HepG2 (cell line): Measurements from ENCODE around the gene DNTTIP2. TPM values are rescaled to one million over a fixed set of nuclear protein-coding genes. Genes with fewer than 3 reads are reported as not detected.

Experiments
- ATAC-seq: fragments of 200-7000 bp; cut with Tn5 transposase; 3 replicates; pipeline ENCODE4 v1.9.1; 2020; ENCODE audit warnings: mild to moderate bottlenecking, moderate library complexity
- BruUV-seq: library from RNA; stranded (reverse); fragments of 400-500 nt; replicated peaks from 2 replicates; lab custom pipeline; 2021; lab: Mats Ljungman, UMichigan
- CTCF ChIA-PET: fragments of 300-600 bp; formaldehyde crosslinking; extraction: SDS; loops from one replicate; lab custom pipeline; 2021; ENCODE audit warnings: low total read pairs, inconsistent platforms, low intra/inter-chr PET ratio; lab: Yijun Ruan, JAX
- POLR2A ChIA-PET: fragments of 350-600 bp; sonication (Branson Sonifier 250); formaldehyde crosslinking; loops from one replicate; lab custom pipeline; 2020; ENCODE audit warnings: antibody characterized with exemption, inconsistent platforms; lab: Yijun Ruan, JAX
- DNase-seq: peaks from one replicate; pipeline ENCODE4 v3.0.0-alpha.2; 2015; ENCODE audit warnings: low spot score
- FAIRE-seq: peaks from 3 replicates; lab custom pipeline; 2011; peaks lifted over from hg19 to GRCh38; lab: Jason Lieb, UNC
- H2AFZ ChIP-seq: one replicate; pipeline ENCODE4 v1.6.1; 2011; ENCODE audit warnings: low read length, inconsistent platforms
- H3K27ac ChIP-seq: fragments of 300-600 bp; 3 replicates; pipeline ENCODE4 v1.8.0; 2011; ENCODE audit warnings: mixed run types, mild to moderate bottlenecking, mixed read lengths, low read length, inconsistent platforms; ENCODE audit not compliant: insufficient read depth; ENCODE audit errors: extremely low read length
- H3K27me3 ChIP-seq, 2 experiments: fragments of 200-600 bp in 1 of 2; 2 replicates in 1 of 2; 3 replicates in 1 of 2; pipeline versions ENCODE4 v1.6.0 to v1.8.0; 2011; ENCODE audit warnings: low read length in 2 of 2, mild to moderate bottlenecking in 2 of 2, moderate library complexity in 2 of 2, inconsistent platforms in 1 of 2; ENCODE audit not compliant: insufficient read depth in 2 of 2, control insufficient read depth in 1 of 2
- H3K36me3 ChIP-seq, 2 experiments: fragments of 200-600 bp in 1 of 2; replicated peaks in 1 of 2; 2 replicates in 1 of 2; 3 replicates in 1 of 2; pipeline versions ENCODE4 v1.5.1 to v1.8.0; 2011; ENCODE audit warnings: low read length in 2 of 2, inconsistent platforms in 1 of 2; ENCODE audit not compliant: insufficient read depth in 2 of 2, control insufficient read depth in 1 of 2
- H3K4me1 ChIP-seq: 2 replicates; pipeline ENCODE4 v1.5.1; 2012; ENCODE audit warnings: low read length, inconsistent platforms; ENCODE audit not compliant: insufficient read depth
- H3K4me2 ChIP-seq: 2 replicates; pipeline ENCODE4 v1.6.0; 2011; ENCODE audit warnings: low read depth, low read length, inconsistent platforms
- H3K4me3 ChIP-seq, 3 experiments: fragments of 200-600 bp in 1 of 3; sonication (generic), shearing (Covaris generic) in 1 of 3; replicated peaks in 1 of 3; 2 replicates each; pipeline ENCODE4 v1.5.1; 2011 to 2016; ENCODE audit warnings: low read length in 3 of 3, inconsistent platforms in 2 of 3, low read depth in 2 of 3, mild to moderate bottlenecking in 2 of 3, control low read depth in 1 of 3, mixed read lengths in 1 of 3; ENCODE audit not compliant: insufficient read depth in 1 of 3
- H3K79me2 ChIP-seq: one replicate; pipeline ENCODE4 v1.6.1; 2011; ENCODE audit warnings: low read length, inconsistent platforms; ENCODE audit not compliant: insufficient read depth
- H3K9ac ChIP-seq: 2 replicates; pipeline ENCODE4 v1.6.0; 2011; ENCODE audit warnings: mild to moderate bottlenecking, low read depth, low read length, inconsistent platforms; ENCODE audit not compliant: insufficient read depth
- H3K9me3 ChIP-seq: 2 replicates; pipeline ENCODE4 v1.5.1; 2012; ENCODE audit warnings: mild to moderate bottlenecking, low read length
- H4K20me1 ChIP-seq: 2 replicates; pipeline ENCODE4 v1.6.0; 2011; ENCODE audit warnings: inconsistent platforms, mild to moderate bottlenecking, low read length, moderate library complexity; ENCODE audit not compliant: insufficient read depth
- AKAP8 ChIP-seq: sonication (generic); formaldehyde crosslinking; IDR thresholded peaks from 2 replicates; pipeline ENCODE4 v1.5.1; 2020; ENCODE audit warnings: mild to moderate bottlenecking, missing genetic modification reagents
- ATM ChIP-seq: fragments of 450-650 bp; IDR thresholded peaks from 2 replicates; pipeline ENCODE4 v1.7.1; 2017; ENCODE audit warnings: mild to moderate bottlenecking, borderline replicate concordance
- MIER3 ChIP-seq: IDR thresholded peaks from 2 replicates; pipeline ENCODE4 v1.6.1; 2016; ENCODE audit warnings: missing compliant biosample characterization, borderline replicate concordance
- NFYC ChIP-seq: IDR thresholded peaks from 2 replicates; pipeline ENCODE4 v1.6.1; 2016; ENCODE audit warnings: missing genetic modification reagents, missing compliant biosample characterization
- SOX6 ChIP-seq, 2 experiments: fragments of 450-650 bp in 1 of 2; sonication (generic) in 1 of 2; formaldehyde crosslinking in 1 of 2; IDR thresholded peaks; 2 replicates each; pipeline versions ENCODE4 v1.4.0 to v1.6.1; 2017 to 2020; ENCODE audit warnings: antibody characterized with exemption in 1 of 2, mild to moderate bottlenecking in 1 of 2, missing genetic modification reagents in 1 of 2
- ZBTB7A ChIP-seq: sonication (generic); formaldehyde crosslinking; IDR thresholded peaks from 2 replicates; pipeline ENCODE4 v1.8.0; 2022; ENCODE audit warnings: mild to moderate bottlenecking, missing genetic modification reagents
- ZNF713 ChIP-seq: sonication (generic); formaldehyde crosslinking; IDR thresholded peaks from 2 replicates; pipeline ENCODE4 v1.4.0; 2020; ENCODE audit warnings: mild to moderate bottlenecking, missing genetic modification reagents
- ZNF816 ChIP-seq: sonication (generic); formaldehyde crosslinking; IDR thresholded peaks from 2 replicates; pipeline ENCODE4 v1.8.0; 2022; ENCODE audit warnings: missing genetic modification reagents, mild to moderate bottlenecking, borderline replicate concordance
- whole genome bisulfite sequencing: methylation state at CpG from one replicate; pipeline ENCODE4 v1.1.6; 2017; ENCODE audit warnings: low lambda C conversion rate; 5-methylcytosine and 5-hydroxymethylcytosine counted together
- in situ Hi-C: cut with HindIII; loops from 2 replicates; pipeline ENCODE4 v1.10.0; 2017; ENCODE audit warnings: low pct_unique_long_range_greater_than_20kb; ENCODE audit not compliant: extremely low pct_ligation_motif_present
- intact Hi-C: fragments of 100-400 bp; cut with micrococcal nuclease; formaldehyde crosslinking; loops from one replicate; pipeline ENCODE4 v1.10.0; 2022; ENCODE audit not compliant: unreplicated experiment
- polyA plus RNA-seq, 8 experiments: library from polyadenylated mRNA; depleted of rRNA in 3 of 8; stranded (reverse) in 7 of 8; unstranded in 1 of 8; fragments of >200 nt; fragmentation: Illumina TruSeq in 4 of 8; extraction: Trizol in 4 of 8; gene quantifications; 2 replicates each; pipeline versions ENCODE4 v1.2.1 to v1.2.3, GENCODE V29; 2011 to 2016; ENCODE audit warnings: low read depth in 4 of 8, missing spikeins in 1 of 8, mixed read lengths in 1 of 8; ENCODE audit not compliant: insufficient read depth in 1 of 8
- total RNA-seq, 5 experiments: library from RNA; depleted of rRNA; stranded (reverse); fragments of >200 nt; fragmentation: Illumina TruSeq; extraction: Trizol; gene quantifications; 2 replicates each; pipeline ENCODE4 v1.2.3, GENCODE V29; 2016; ENCODE audit warnings: low read depth in 1 of 5
- TF ChIP-seq, protein P1 (sequence below): sonication (generic); formaldehyde crosslinking; IDR thresholded peaks from 2 replicates; pipeline ENCODE4 v1.5.0; 2020; ENCODE audit warnings: missing genetic modification reagents, mild to moderate bottlenecking, borderline replicate concordance
- TF ChIP-seq, protein P2 (sequence below): sonication (generic); formaldehyde crosslinking; IDR thresholded peaks from 2 replicates; pipeline ENCODE4 v1.4.0; 2020; ENCODE audit warnings: missing genetic modification reagents, borderline replicate concordance
- TF ChIP-seq, protein P3 (sequence below): IDR thresholded peaks from 2 replicates; pipeline ENCODE4 v1.6.1; 2016; ENCODE audit warnings: low read depth, control low read depth
- TF ChIP-seq, protein P4 (sequence below): sonication (generic); formaldehyde crosslinking; IDR thresholded peaks from 2 replicates; pipeline ENCODE4 v1.5.1; 2020; ENCODE audit warnings: missing genetic modification reagents, mild to moderate bottlenecking, borderline replicate concordance

Gene DNTTIP2
- total and polyA plus RNA-seq, 2 of the 13 experiments (the other 11 are each of a cell fraction or from before 2014, with no cell fraction given), result 11.4 to 63.3 TPM

DNA sequence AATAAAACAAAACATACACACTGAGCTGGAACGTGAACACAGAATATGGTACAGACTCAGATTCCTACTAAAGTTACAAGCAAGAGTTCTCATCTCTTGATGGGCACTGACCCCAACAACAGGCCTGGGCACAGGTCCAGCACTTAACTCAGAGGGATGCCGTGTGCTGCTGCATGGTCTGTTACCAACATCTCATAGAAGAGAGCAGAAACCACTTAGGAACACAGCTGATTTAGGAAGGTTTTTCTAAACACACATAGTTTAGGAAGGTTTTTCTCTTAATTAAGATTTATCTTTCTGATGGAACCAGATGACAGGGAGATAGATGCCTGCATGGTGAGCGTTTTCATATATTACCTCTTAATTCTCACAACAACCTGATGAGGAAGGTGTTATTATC lies 28.7 kb upstream of the DNTTIP2 start:
- H3K4me1 ChIP-seq, result peaks cover 54% of the 10 kb centered on the region
- DNase-seq, result peak; percentile 10
- POLR2A ChIA-PET, result no interaction called here
- H3K9ac ChIP-seq, result peak overlapping the region; percentile 82; the same call in 1 of the 2 replicates
- no peak for ATAC-seq
- H3K27ac ChIP-seq, result peak overlapping the region; percentile 83
- no peak for FAIRE-seq
- CTCF ChIA-PET, result no interaction called here
- peak overlapping the region; percentile 74 to 92 (median 86) for H3K4me3 ChIP-seq
- H3K4me2 ChIP-seq, result peak overlapping the region; percentile 99
- H3K9me3 ChIP-seq, result no peaks in the 10 kb centered on the region
- BruUV-seq, result no TSS peak
- peaks cover 53% of the 10 kb centered on the region for H3K79me2 ChIP-seq
- TF ChIP-seq ZNF816 (CRISPR knock-in tag), result no peak
- TF ChIP-seq SOX6 (IDR thresholded peaks at IDR 0.05), result no peak
- TF ChIP-seq SOX6 (CRISPR knock-in tag; IDR thresholded peaks at IDR 0.05), result 0 out of 2 replicates have a peak, but pooled peaks have one; percentile 2
- TF ChIP-seq, protein P1, sequence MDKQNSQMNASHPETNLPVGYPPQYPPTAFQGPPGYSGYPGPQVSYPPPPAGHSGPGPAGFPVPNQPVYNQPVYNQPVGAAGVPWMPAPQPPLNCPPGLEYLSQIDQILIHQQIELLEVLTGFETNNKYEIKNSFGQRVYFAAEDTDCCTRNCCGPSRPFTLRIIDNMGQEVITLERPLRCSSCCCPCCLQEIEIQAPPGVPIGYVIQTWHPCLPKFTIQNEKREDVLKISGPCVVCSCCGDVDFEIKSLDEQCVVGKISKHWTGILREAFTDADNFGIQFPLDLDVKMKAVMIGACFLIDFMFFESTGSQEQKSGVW (CRISPR knock-in tag), result no peak
- TF ChIP-seq ZNF713 (CRISPR knock-in tag), result 0 out of 2 replicates have a peak, but pooled peaks have one; percentile 7
- TF ChIP-seq, all 625 proteins: peak for 2
- intact Hi-C loops, result loop anchor here (10.0 kb wide), 1 partner anchor 427 kb away; no protein-coding TSS in a partner anchor
- WGBS, result 15% methylated on average over 3 of the region's 3 CpGs
- Histone ChIP-seq H2AFZ (no peak overlapping the region), H4K20me1 (peaks cover 10% of the 10 kb centered on the region; the same call in 1 of the 2 replicates), H3K27me3 (no peaks in the 10 kb centered on the region; a peak in 1 of 5 replicates), H3K36me3 (no peaks in the 10 kb centered on the region)
- in situ Hi-C loops, result no loop called here

DNA sequence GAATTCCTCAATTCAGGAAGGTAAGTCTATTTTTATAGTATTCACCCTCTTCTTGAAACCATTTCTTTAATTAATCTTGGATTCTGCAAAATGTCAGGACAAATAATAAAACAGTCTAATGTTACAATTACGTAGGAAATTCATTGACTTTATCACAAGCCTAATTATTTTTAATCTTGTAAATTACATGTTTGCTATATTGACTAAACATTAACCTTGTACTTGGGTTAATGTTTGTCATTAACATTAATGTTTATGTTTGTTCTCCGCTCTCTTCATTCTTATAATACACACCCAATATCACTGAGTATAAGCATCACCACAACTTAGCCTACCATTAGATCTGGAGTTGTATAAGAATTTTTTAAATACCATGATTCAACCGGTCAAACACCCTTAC lies 27.5 kb upstream of the DNTTIP2 start:
- in situ Hi-C loops (no loop called here), intact Hi-C loops (loop anchor here (10.0 kb wide), 1 partner anchor 428 kb away; no protein-coding TSS in a partner anchor)
- Histone ChIP-seq H3K4me3 (peak overlapping the region in 1 of 3 experiments; percentile 30; a peak in 1 of 6 replicates), H3K9me3 (no peaks in the 10 kb centered on the region), H3K4me2 (peak overlapping the region; percentile 99), H3K79me2 (peaks cover 57% of the 10 kb centered on the region), H3K4me1 (peaks cover 54% of the 10 kb centered on the region), H4K20me1 (peaks cover 10% of the 10 kb centered on the region; the same call in 1 of the 2 replicates), H3K27ac (peak overlapping the region; percentile 45), H3K9ac (no peak overlapping the region), H2AFZ (no peak overlapping the region), H3K27me3 (no peaks in the 10 kb centered on the region; a peak in 1 of 5 replicates), H3K36me3 (no peaks in the 10 kb centered on the region)
- FAIRE-seq (no peak), ATAC-seq (no peak), DNase-seq (no peak)
- WGBS, result 75% methylated on average over 3 of the region's 3 CpGs
- BruUV-seq, result no TSS peak
- ChIA-PET POLR2A (no interaction called here), CTCF (no interaction called here)
- TF ChIP-seq ZBTB7A (CRISPR knock-in tag) (no peak), NFYC (CRISPR knock-in tag) (no peak), ATM (no peak), MIER3 (CRISPR knock-in tag) (no peak), AKAP8 (CRISPR knock-in tag) (no peak)
- TF ChIP-seq, protein P2, sequence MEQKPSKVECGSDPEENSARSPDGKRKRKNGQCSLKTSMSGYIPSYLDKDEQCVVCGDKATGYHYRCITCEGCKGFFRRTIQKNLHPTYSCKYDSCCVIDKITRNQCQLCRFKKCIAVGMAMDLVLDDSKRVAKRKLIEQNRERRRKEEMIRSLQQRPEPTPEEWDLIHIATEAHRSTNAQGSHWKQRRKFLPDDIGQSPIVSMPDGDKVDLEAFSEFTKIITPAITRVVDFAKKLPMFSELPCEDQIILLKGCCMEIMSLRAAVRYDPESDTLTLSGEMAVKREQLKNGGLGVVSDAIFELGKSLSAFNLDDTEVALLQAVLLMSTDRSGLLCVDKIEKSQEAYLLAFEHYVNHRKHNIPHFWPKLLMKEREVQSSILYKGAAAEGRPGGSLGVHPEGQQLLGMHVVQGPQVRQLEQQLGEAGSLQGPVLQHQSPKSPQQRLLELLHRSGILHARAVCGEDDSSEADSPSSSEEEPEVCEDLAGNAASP (CRISPR knock-in tag), result no peak
- TF ChIP-seq, protein P3, sequence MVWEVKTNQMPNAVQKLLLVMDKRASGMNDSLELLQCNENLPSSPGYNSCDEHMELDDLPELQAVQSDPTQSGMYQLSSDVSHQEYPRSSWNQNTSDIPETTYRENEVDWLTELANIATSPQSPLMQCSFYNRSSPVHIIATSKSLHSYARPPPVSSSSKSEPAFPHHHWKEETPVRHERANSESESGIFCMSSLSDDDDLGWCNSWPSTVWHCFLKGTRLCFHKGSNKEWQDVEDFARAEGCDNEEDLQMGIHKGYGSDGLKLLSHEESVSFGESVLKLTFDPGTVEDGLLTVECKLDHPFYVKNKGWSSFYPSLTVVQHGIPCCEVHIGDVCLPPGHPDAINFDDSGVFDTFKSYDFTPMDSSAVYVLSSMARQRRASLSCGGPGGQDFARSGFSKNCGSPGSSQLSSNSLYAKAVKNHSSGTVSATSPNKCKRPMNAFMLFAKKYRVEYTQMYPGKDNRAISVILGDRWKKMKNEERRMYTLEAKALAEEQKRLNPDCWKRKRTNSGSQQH, result no peak
- TF ChIP-seq, protein P4, sequence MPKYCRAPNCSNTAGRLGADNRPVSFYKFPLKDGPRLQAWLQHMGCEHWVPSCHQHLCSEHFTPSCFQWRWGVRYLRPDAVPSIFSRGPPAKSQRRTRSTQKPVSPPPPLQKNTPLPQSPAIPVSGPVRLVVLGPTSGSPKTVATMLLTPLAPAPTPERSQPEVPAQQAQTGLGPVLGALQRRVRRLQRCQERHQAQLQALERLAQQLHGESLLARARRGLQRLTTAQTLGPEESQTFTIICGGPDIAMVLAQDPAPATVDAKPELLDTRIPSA, result no peak
